HG03442 (cell line): ENCODE data around the gene PTCD1.
"Not testable (repeated sequence)": the region's sequence is repeated elsewhere in the genome, so short reads cannot be mapped to it uniquely, and the experiment has no call there.

Experiments
- ATAC-seq: cut with Tn5 transposase; IDR thresholded peaks from one replicate; pipeline ENCODE4 v1.9.1; 2021; ENCODE audit warnings: mild to moderate bottlenecking, moderate library complexity; ENCODE audit not compliant: unreplicated experiment

Gene PTCD1

DNA sequence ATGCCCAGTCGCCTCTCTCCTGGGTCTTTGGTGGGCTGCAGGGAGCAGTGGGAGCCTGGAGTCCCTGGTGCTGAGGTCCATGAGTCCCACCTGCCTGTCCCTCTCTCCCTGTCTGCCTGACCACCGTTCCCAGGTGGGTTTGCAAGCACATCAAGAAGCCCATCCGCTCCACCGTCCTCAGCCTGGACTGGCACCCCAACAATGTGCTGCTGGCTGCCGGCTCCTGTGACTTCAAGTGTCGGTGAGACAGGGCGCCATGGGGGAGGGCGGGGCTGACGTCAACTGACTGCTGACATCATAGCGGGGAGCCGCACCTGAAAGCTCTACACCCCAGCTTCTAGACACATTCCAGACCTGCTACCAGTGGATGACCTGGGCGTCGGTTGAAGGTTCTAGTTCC, 48.8 kb downstream of the PTCD1 start:
- ATAC-seq: no peak

DNA sequence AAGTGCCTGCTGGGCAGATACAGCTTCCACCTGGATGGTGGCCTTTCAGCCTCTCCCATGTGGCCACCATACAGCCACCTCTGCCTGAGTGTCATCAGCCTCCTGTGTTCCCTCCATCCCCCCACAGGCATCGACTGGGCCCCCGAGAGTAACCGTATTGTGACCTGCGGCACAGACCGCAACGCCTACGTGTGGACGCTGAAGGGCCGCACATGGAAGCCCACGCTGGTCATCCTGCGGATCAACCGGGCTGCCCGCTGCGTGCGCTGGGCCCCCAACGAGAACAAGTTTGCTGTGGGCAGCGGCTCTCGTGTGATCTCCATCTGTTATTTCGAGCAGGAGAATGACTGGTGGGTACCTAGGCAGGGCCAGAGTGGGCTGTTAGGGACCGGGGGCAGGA, 50.7 kb downstream of the PTCD1 start:
- no peak for ATAC-seq

DNA sequence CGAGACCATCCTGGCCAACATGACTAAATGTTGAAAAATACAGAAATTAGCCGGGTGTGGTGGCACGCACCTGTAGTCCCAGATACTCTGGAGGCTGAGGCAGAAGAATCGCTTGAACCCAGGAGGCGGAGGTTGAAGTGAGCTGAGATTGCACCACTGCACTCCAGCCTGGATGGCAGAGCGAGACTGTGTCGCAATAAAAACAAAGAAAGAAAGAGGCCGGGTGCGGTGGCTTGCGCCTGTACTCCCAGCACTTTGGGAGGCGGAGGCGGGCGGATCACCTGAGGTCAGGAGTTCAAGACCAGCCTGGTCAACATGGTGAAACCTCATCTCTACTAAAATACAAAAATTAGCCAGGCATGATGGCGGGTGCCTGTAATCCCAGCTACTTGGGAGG, 51.4 kb downstream of the PTCD1 start:
- not testable (repeated sequence) for ATAC-seq

DNA sequence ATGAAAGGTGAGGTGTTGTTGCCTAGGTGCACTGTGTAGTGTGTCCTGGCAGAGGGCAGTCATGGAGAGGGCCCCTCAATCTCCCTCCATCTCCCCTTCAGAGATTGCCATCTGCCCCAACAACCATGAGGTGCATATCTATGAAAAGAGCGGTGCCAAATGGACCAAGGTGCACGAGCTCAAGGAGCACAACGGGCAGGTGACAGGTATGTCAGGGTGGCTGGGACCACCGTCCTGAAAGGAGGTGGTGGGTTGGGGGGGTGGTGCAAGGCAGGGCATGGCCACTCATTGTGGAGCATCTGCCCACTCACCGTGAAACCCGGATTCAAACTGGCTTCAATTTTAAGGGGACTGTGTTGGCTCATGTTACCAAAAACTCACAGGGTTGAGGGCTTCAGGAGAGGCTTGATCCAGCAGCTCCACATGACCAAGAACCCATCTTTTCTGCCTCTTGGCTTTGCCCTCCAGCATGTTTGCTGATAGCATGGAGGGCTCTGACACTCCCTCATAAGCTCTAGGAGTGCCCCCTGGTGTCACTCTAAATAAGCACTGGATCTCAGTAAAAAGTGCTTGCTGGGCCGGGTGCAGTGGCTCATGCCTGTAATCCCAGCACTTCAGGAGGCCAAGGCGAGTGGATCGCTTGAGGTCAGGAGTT, 51.9 kb downstream of the PTCD1 start:
- ATAC-seq: no peak

DNA sequence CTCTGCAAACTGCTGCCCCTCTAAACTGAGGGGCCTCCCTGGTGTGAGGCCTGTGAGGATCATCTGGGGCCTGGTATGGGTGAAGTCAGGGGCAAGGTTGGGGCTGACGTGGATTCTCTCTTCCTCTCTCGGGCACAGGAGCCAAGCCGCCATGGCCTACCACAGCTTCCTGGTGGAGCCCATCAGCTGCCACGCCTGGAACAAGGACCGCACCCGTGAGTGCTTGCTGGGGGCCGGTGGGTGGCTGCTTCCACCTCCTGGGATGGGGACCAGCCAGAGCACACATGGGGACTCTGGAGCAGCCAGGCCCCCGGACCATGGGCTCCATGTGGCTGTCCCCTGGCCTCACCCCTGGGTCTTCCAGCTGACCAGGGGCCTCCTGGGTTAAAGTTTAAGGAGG, 53.0 kb downstream of the PTCD1 start:
- no peak for ATAC-seq

DNA sequence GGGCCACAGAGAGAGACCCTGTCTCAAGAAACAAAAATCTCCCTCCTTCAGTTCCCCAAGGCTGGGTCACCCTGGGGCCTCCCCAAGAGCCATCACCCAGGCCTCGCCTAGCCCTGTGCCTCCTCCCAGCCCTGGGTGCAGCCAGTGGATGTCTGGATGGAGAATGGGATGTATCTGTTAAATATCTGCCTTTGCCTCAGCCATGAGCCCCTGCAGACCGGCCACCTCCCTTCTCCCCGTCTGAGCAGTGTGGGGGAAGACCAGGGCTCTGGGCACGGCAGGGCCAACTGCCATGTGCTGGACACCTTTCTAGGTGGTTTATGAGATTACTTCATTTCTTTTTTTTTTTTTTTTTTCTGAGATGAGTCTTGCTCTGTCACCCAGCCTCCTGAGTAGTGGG, 54.1 kb downstream of the PTCD1 start:
- no peak for ATAC-seq

DNA sequence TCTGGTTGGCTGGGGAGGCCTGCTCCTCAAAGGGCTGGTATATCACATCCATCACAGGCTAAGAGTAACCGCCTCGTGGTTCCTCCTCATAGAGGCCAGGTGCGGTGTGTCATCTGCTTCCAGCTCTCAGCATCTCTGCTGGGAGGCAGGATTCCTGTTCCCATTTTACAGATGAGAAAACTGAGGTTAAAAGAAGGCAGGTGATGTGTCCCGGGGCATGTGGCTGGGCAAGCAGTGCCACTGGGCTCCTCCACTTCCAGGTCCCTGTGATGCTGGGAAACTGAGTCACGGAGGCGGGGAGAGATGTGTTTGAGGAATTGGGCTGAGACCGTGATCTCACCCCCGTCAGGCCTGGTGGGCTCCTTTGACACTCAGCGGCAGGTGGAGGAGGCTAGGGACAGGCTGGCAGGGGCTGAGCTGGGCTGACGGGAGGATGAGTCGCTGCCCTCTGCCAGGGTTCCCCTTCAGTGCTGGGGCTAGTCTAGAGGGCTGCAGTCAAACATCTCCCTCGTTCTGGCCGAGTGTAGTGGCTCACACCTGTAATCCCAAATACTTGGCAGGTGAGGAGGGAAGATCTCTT, 54.7 kb downstream of the PTCD1 start:
- no peak for ATAC-seq

DNA sequence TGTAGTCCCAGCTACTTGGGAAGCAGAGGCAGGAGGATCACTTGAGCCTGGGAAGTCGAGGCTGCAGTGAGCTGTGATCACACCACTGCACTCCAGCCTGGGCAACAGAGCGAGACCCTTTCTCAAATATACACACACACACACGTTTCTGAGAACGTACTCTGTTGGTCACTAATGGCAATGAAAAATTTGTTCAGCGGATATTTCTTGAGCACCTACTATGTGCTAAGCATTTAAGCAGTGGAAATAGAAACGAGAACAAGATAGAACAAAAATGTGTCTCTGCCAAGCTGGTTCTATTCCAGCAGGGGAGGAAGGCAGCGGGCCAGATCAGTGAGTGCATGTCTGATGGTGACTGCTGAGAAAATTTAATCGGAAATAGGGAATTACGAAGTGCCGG, 55.4 kb downstream of the PTCD1 start:
- ATAC-seq: no peak

DNA sequence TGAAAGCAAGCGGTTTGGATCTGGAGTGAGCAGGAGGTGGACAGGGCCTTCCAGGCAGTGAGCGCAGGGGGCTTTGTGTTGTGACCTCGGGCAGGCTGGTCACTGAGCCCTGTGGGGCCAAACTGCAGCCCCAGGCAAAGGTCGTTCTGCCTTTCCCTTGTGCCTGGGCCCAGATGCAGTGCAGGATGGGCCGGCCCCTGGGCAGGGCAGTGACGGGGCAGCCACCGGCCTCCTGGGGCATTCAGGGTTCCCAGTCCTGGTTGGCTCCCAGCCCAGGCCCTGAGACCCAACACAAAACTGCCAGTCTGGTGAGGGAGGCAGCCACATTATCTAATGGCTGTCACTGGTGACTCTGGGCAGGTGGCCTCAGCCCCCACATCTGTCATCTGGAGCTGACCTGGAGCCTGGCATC, 56.9 kb downstream of the PTCD1 start:
- ATAC-seq: no peak

DNA sequence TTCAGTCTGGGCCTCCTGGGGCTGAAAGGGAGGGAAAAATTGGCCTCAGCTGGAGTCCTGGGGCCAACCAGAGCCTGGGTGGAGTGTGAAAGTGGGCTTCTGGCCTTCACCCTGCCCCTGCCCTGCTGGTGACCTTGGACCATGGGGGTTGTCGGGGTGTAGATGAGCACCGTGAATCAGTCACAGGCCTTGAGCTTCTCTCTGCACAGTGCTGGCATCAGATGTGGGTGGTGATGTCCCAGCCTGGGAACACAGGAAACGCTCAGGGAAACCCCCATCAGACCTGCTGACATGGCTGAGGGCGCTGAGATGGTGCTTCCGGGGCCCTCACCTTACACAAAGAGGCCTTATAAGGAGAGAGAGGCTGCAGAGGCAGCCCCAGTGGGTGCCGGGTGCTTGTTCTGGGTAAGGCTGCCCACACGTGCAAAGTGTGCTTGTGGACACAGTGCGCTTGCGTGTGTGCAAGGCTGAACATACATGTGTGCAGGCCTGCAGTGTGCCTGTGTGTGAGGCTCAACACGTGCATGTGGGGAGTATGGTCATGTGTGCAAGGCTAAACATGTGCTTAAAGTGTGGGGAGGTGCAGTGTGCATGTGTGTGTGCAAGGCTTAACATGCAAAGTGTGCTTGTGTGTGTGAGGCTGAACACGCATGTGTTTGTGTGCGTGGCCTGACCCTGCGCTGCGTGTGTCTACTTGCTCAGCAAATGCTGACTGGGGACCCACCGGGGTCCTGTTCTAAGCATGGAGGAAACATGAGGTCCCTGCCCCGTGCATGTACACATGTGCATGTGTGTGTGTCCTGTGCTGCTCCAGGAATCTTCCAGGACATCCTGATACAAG, 57.6 kb downstream of the PTCD1 start:
- ATAC-seq: peak; percentile 73

DNA sequence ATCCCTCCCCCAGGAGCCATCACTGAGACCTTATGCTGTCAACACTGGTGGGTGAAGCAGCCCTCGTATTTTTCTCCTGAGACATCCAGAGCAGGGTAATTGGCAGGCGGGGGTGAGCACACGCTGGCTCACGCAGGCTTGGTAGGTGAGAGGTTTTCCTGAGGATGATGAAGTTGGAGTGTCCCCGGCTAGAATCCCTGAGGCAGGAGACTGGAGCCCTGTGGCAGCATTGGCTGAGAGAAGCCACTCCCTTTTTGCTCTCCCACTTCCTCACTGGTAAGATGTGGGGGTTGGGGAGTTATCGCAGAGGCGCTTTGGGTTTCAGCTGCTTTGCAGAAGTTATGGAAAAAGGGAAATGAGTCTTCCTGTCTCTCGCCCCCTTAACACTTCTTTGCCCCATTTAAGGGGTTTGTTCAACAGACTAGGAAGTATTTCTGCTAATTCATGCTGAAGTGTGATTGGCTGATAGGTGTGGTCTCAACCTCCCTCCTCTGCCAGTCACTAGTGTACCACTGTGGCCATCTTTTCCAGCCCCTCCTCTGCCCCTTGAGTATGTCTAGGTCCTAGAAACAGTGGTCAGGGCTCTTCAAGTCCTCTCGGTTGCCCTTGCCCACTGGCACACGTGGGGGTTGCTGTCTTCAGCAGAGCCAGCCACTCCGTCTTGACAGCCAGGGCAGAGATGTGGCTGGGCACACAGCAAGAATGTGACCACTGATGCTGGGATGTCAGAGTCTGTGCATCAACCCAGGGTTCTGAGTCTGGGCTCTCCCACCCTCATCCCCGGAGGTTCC, 58.4 kb downstream of the PTCD1 start:
- peak; percentile 22 for ATAC-seq

DNA sequence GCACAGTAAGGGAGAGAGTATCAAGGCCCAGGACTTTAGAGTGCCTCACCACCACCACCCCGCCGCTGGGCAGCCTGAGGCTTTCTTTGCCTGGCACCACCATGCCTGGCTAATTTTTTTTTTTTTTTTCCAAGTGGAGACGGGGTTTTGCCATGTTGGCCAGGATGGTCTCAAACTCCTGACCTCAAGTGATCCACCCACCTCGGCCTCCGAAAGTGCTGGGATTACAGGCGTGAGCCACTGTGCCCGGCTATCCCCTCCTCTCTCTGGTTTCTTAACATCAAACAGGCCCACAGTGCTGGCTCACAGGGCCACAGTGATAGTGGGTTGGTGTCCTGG, 58.9 kb downstream of the PTCD1 start:
- not testable (repeated sequence) for ATAC-seq

DNA sequence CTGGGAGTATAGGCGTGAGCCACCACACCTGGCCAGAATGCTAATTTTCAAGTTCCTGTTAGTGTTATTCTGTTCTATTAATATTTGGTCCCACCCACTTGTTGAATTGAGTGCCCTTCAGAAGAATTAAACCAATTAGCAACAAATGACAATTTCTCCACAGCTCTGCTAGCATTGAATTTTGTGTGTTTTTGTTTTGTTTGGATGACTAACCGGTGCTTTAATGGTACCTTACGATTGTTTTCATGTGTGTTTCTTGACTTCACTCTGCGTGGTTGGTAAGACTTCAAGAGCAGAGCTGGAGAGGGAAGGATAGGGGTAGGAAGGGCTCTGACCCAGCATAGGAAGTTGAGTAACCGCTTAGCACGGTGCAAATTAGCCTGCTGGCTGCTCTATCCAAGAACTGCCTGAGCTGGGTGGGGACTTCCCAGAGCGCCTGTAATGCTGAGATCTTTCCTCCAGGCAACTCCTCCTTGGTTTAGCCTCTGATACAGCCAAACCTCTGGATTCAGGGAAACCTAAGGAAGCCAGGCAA, 59.5 kb downstream of the PTCD1 start:
- ATAC-seq: no peak

DNA sequence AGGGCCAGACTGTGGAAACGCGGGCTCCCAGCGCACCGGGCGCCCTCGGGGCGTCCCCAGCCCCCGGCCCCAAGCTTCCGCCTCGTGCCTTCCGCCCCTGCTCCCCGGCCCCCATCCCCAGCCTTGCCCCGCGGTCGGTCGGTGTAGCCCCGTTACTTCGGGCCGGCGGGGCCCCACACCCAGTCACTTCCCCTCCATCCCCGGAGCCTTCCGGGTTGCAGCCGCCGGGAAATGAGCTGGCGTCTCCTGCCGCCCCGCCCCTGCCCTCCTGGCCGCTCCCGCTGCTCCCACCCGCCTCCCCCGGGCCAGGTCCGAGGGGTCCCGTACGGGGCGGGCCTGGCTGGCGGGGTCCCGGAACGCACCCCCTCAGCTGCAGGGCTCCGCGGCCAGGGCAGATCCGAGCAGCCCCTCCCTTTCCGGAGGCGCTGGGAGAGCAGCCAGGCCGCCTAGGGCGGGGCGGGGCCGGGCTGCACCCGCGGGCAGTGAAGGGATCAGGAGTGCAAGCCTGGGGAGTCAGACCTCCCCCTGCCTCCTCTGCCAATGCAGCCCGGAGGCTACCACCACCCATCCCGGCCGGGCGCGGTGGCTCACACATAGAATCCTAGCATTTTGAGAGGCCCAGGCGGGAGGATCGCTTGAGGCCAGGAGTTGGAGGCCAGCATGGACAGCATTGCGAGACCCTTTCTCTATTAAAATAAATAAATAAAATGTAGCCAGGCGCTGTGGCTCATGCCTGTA, 63.4 kb downstream of the PTCD1 start:
- ATAC-seq: peak; percentile 26

DNA sequence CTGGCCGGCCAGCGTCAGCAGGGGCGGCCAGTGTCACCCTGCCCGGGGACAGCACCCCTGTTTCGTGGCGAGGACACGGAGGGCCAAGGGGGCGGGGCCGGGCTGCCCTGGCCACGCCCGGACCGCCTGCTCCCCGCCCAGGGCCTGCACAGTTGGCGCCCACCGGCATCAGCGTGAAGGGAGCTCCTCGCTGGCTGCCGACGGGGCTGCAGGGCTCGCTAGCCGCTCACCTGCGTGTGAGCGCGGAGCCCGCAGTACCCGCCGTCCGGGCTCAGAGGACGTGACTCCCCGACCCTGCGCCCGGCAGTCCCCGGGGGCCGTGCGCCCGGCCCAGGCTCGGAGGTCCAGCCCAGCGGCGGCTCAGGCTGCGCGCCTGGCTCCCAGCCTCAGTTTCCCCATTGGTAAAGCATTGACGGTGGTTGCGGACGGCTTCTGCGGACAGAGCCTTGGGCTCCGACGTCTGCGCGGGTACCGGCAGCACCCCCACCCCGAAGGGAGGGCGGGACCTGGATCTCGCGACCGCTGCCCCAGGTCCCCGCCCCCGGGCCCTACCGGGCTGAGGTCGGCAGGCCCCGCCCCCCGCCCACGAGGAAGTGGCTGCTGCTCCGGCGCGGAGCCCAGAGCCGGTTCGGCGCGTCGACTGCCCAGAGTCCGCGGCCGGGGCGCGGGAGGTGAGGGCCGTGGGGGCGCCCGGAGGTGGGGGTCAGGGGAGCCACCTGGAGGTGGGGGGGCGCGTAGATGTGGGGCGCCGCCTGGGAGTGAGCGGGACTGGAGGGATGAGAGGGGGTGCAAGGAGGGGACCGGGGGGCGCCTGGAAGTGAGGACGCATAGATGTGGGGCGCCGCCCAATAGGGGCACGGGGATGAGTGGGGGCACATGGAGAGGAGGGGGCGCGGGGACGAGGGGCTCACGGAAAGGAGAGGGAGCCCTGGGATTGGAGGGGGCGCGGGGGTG, 64.2 kb downstream of the PTCD1 start, which contains the start of gene ARPC1B:
ARPC1B (plus strand) TSS at position 620 of the 954 bp plus-strand sequence. CDS start 10,985 bp downstream, outside the sequence.
- peak; percentile 56 for ATAC-seq

DNA sequence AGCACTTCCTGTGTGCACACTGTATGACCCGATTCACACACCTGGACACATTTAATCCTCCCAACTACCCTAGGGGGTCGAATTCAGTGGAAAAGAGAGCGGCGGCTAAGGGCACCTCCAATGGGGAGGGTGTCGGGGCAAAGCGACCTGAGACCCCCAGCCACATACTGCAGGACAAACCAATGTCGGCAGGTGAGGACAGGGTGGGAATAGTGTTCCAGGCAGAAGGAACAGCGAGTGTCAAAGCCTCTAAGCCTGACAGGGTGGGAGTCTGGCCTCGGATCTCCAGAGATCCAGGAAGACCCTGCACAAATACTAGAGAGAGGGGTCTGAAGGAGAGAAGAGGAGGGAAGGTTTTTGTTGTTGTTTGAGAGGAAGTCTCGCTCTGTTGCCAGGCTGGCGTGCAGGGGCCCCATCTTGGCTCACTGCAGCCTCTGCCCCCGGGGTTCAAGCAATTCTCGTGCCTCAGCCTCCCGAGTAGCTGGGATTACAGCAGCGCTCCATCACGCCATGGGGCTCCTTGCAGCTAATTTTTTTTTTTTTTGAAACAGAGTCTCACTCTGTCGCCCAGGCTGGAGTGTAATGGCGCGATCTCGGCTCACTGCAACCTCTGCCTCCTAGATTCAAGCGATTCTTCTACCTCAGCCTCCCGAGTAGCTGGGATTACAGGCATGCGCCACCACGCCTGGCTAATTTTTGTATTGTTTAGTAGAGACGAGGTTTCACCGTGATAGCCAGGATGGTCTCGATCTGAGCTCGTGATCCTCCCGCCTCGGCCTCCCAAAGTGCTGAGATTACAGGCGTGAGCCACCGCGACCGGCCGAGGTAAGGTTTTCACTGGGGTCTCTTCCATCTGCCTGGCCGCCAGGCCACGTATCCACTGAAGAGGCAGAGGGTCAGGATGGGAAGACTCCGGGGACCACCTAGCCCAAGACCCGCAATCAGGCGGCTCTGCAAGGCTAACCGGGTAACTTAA, 65.2 kb downstream of the PTCD1 start:
- no peak for ATAC-seq

DNA sequence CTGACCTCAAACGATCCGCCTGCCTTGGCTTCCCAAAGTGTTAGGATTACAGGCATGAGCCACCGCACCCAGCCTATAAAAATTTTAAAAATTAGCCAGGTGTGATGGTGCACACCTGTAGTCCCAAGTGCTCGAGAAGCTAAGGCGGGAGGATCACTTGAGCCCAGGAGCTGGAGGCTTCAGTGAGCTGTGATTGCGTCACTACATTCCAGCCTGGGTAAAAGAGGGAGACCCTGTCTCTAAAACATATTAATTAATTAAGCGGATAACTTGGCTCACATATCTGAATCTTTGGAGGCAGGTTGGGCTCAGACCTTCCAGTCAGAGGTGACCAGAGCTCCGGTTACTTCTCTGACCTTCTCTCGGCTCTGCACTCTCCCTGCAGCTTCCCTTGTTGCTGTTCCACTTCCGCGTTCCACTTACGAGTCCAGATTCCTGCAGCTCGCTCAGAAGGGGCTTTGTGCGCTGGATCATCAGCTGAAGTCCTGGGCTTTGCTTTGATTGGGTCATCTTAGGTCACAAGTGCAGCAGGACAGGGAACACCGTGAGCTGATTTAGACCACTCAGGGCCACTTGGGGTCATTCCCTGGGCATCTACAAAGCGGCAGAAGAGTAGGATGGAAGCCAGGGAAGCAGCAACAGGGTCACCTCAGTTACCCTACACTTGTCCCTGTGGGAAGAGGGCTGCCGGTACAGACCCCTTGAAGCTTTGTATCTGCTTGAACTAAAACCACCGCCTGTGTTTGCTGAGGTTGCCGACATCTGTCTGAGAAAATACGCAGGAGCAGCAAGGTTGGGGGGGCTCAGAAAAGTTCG, 66.1 kb downstream of the PTCD1 start:
- ATAC-seq: no peak
